Hypothalamus (tissue), 51 donors: Measurements from ENCODE around the gene WASHC1.
"Not testable (repeated sequence)": the region's sequence is repeated elsewhere in the genome, so short reads cannot be mapped to it uniquely, and the experiment has no call there.

ENCODE experiments used
- DNase-seq, 51 donors: peaks; one replicate each; lab custom pipeline; 2025; lab: John Stamatoyannopoulos, UW

WASHC1 gene

GRCh38 chr9:14129-14809, 15.0 kb downstream of the WASHC1 start:
- DNase-seq: not testable (repeated sequence)

DNA sequence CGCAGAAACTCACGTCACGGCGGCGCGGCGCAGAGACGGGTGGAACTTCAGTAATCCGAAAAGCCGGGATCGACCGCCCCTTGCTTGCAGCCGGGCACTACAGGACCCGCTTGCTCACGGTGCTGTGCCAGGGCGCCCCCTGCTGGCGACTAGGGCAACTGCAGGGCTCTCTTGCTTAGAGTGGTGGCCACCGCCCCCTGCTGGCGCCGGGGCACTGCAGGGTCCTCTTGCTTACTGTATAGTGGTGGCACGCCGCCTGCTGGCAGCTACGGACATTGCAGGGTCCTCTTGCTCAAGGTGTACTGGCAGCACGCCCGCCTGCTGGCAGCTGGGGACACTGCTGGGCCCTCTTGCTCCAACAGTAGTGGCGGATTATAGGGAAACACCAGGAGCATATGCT, 18.1 kb downstream of the WASHC1 start:
- not testable (repeated sequence) for DNase-seq

DNA sequence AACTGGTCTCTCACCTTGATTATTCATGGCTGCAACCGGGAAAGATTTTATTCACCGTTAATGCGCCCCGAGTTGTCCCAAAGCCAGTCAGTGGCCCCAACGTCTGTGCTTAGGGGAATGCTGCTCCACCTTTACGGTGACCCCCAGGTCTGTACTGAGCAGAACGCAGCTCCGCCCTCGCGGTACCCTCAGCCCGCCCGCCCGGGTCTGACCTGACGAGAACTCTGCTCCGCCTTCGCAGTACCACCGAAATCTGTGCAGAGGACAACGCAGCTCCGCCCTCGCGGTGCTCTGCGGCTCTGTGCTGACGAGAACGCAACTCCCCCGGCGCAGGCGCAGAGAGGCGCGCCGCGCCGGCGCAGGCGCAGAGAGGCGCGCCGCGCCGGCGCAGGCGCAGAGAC, 18.6 kb downstream of the WASHC1 start:
- DNase-seq: not testable (repeated sequence)

- DNase-seq: not testable (repeated sequence)
Measured at GRCh38 chr9:10207-10606, 19.0 kb downstream of the WASHC1 start.
